Ovary (tissue), 9 donors: ENCODE results near the gene TCFL5. TPM values are rescaled to one million over a fixed set of nuclear protein-coding genes. Genes with fewer than 3 reads are reported as not detected.

Experiments used
- DNase-seq, 5 donors: peaks; one replicate each; pipeline ENCODE4 v3.0.0-alpha.2; 2019 to 2020
- H3K27ac ChIP-seq, 2 donors: fragments of 200-600 bp; one replicate each; pipeline versions ENCODE4 v1.5.1 to v1.8.0; 2019 to 2022
- H3K27me3 ChIP-seq: fragments of 200-600 bp; one replicate; pipeline ENCODE4 v1.8.0; 2022
- H3K36me3 ChIP-seq: fragments of 200-600 bp; sonication (generic); one replicate; pipeline ENCODE4 v1.5.1; 2019
- H3K4me1 ChIP-seq: one replicate; pipeline ENCODE4 v1.8.1; 2013; ENCODE audit warnings: mild to moderate bottlenecking, moderate library complexity; ENCODE audit not compliant: insufficient read depth
- H3K4me3 ChIP-seq: fragments of 200-600 bp; sonication (generic); one replicate; pipeline ENCODE4 v1.5.1; 2017
- H3K9me3 ChIP-seq, 2 donors: fragments of 200-600 bp in 1 of 2; sonication (generic) in 1 of 2; one replicate each; pipeline versions ENCODE4 v1.5.1 to v1.8.1; 2013 to 2019; ENCODE audit warnings: mild to moderate bottlenecking in 1 of 2, moderate library complexity in 1 of 2
- CTCF ChIP-seq, 3 donors: fragments of 450-650 bp in 2 of 3; fragments of 200-600 bp in 1 of 3; IDR thresholded peaks; one replicate each; pipeline versions ENCODE4 v1.5.1 to v1.8.0; 2016 to 2022; ENCODE audit warnings: antibody characterized with exemption in 3 of 3, mild to moderate bottlenecking in 1 of 3
- EP300 ChIP-seq: sonication (generic); formaldehyde crosslinking; IDR thresholded peaks from one replicate; pipeline ENCODE4 v1.6.1; 2017; ENCODE audit warnings: antibody characterized with exemption
- POLR2A ChIP-seq: fragments of 450-650 bp; IDR thresholded peaks from one replicate; pipeline ENCODE4 v1.6.1; 2017; ENCODE audit warnings: antibody characterized with exemption, mild to moderate bottlenecking, moderate library complexity
- WGBS, 3 donors: extraction: QIAGEN DNeasy Blood & Tissue Kit in 1 of 3; methylation state at CpG; one replicate each; pipeline versions ENCODE4 v1.1.5 to v1.1.7; 2013 to 2017; 5-methylcytosine and 5-hydroxymethylcytosine counted together
- intact Hi-C, 4 donors: fragments of 100-400 bp; cut with DNase I; formaldehyde crosslinking; loops; one replicate each; pipeline versions ENCODE4 v1.11.0 to v1.15.1; 2022 to 2023
- polyA plus RNA-seq, 2 donors: library from polyadenylated mRNA; stranded (reverse); fragments of 200-250 nt in 1 of 2; fragments of 350-450 nt in 1 of 2; fragmentation: Illumina TruSeq in 1 of 2; extraction: RNeasy Lipid Tissue Mini Kit (QIAGEN cat#74804) in 1 of 2; gene quantifications; one replicate each; pipeline ENCODE4 v1.2.3, GENCODE V29; 2013 to 2014
- total RNA-seq, 7 donors: library from RNA; depleted of rRNA in 2 of 7; stranded (reverse); fragments of >200 nt in 2 of 7; fragmentation: NEBNext Ultra II Directional in 3 of 7; extraction: Animal tissue kit (Norgen Biotek cat#: 25700) in 3 of 7; gene quantifications; one replicate each; pipeline versions ENCODE4 v1.1.0 to v1.2.4, GENCODE V29; 2016 to 2023
- donor health status: DM: no; HTN: no; CAD: no; lungs with moderate emphysema.
- donor health status: DM: no; HTN: no; CAD: no.
- donor health status: Bipolar disorder and iron deficiency.
- donor health status: DM: yes; HTN: yes; CAD: no.
- donor health status: DM: no; HTN: no; CAD: no.
- donor health status: DM: yes; HTN: yes; CAD: no.

The TCFL5 gene
- total and polyA plus RNA-seq, 9 donors, result 8.1 to 17.9 (median 12.3) TPM

- no peaks in the 10 kb centered on the region for H3K4me1 ChIP-seq
- no peak for DNase-seq
- 88 to 93% (median 91%) methylated on average over 14 of the region's 14 CpGs for WGBS, 3 donors
- H3K4me3 ChIP-seq, result no peak overlapping the region
- H3K27me3 ChIP-seq, result no peaks in the 10 kb centered on the region
- no peaks in the 10 kb centered on the region for H3K9me3 ChIP-seq
- H3K27ac ChIP-seq, result no peak overlapping the region
- intact Hi-C loops, result no loop called here
- H3K36me3 ChIP-seq, result no peaks in the 10 kb centered on the region
- no peak for TF ChIP-seq EP300
- TF ChIP-seq CTCF (IDR thresholded peaks at IDR 0.05), result no peak
- TF ChIP-seq POLR2A, result no peak
These were observed 32.1 kb upstream of the TCFL5 start for GRCh38 chr20:62893700-62894099.

GRCh38 chr20:62892348-62893304, 31.0 kb upstream of the TCFL5 start:
- intact Hi-C loops, result no loop called here
- Histone ChIP-seq H3K4me3 (no peak overlapping the region), H3K36me3 (no peaks in the 10 kb centered on the region), H3K4me1 (no peaks in the 10 kb centered on the region), H3K27me3 (no peaks in the 10 kb centered on the region), H3K27ac (no peak overlapping the region), H3K9me3 (no peaks in the 10 kb centered on the region)
- WGBS, 3 donors, result 86 to 87% (median 86%) methylated on average over 25 of the region's 25 CpGs
- no peak for DNase-seq
- TF ChIP-seq CTCF (IDR thresholded peaks at IDR 0.05) (no peak), POLR2A (no peak), EP300 (no peak)

- no peak for TF ChIP-seq CTCF (IDR thresholded peaks at IDR 0.05)
- no peak for TF ChIP-seq POLR2A
- TF ChIP-seq EP300, result no peak
- no peaks in the 10 kb centered on the region for H3K36me3 ChIP-seq
- intact Hi-C loops, result no loop called here
These were observed 29.5 kb upstream of the TCFL5 start for GRCh38 chr20:62891111-62891510.

GRCh38 chr20:62890444-62890843, 28.8 kb upstream of the TCFL5 start:
- intact Hi-C loops, result no loop called here
- 83 to 90% (median 90%) methylated on average over 7 of the region's 7 CpGs for WGBS, 3 donors

More at GRCh38 chr20:62891111-62891510, 29.5 kb upstream of the TCFL5 start:
- H3K4me3 ChIP-seq, result no peak overlapping the region
- no peaks in the 10 kb centered on the region for H3K9me3 ChIP-seq
- WGBS, 3 donors, result 85 to 92% (median 87%) methylated on average over 15 of the region's 15 CpGs
- H3K27ac ChIP-seq, result no peak overlapping the region
- DNase-seq, result no peak
- no peaks in the 10 kb centered on the region for H3K4me1 ChIP-seq
- H3K27me3 ChIP-seq, result no peaks in the 10 kb centered on the region

More at GRCh38 chr20:62890444-62890843, 28.8 kb upstream of the TCFL5 start:
- no peak for TF ChIP-seq CTCF (IDR thresholded peaks at IDR 0.05)
- no peak for TF ChIP-seq EP300
- no peak for TF ChIP-seq POLR2A
- Histone ChIP-seq H3K9me3 (no peaks in the 10 kb centered on the region), H3K36me3 (no peaks in the 10 kb centered on the region), H3K4me3 (no peak overlapping the region), H3K27me3 (no peaks in the 10 kb centered on the region), H3K4me1 (no peaks in the 10 kb centered on the region), H3K27ac (no peak overlapping the region)
- DNase-seq, result no peak
